HG03469 (cell line): ENCODE data around the gene TMEM170A.
"Not testable (repeated sequence)": the region's sequence is repeated elsewhere in the genome, so short reads cannot be mapped to it uniquely, and the experiment has no call there.

Experiments
- ATAC-seq: cut with Tn5 transposase; IDR thresholded peaks from one replicate; pipeline ENCODE4 v1.9.1; 2021; ENCODE audit warnings: mild to moderate bottlenecking, moderate library complexity, moderate number of reproducible peaks; ENCODE audit not compliant: unreplicated experiment

The TMEM170A gene, protein sequence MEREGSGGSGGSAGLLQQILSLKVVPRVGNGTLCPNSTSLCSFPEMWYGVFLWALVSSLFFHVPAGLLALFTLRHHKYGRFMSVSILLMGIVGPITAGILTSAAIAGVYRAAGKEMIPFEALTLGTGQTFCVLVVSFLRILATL

DNA sequence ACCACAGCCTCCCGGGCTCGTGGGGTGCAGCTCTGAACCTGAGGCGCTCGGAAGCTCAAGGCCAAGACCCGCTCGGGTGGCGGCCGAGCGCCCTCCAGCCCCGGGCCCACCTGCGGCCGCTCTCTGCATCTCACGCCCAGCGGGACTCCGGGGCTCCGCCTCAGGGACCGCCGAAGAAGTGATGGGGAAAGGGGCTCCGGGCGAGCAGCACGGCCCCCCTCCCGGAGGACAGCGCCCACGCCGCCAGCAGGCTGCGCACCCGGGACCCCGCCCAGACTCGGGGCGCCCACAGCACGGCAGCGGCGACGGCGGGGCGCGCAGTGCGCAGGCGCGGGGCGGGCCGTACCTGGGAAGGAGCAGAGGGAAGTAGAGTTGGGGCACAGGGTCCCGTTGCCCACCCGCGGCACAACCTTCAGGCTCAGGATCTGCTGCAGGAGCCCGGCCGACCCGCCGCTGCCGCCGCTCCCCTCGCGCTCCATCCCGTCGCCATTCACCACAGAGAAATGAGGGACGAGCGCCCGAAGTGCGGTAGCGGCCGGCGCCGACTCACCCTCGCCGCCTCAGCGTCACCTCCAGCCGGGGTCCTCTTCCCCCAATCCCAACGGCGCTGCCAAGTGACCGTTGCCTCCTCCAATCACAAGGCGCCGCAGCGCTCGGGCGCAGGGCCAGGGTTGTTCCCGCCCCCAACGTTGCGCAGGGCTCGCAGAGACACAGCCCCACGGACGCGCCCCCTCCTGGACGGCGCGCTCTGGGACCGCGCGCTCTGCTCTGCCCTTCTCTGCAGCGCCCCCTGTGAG is at the start of gene TMEM170A:
Gene TMEM170A, minus strand, starts transcription at position 568 of the 797 bp plus-strand sequence. Its CDS starts 89 bp downstream, at position 479.
- peak; percentile 87 for ATAC-seq

DNA sequence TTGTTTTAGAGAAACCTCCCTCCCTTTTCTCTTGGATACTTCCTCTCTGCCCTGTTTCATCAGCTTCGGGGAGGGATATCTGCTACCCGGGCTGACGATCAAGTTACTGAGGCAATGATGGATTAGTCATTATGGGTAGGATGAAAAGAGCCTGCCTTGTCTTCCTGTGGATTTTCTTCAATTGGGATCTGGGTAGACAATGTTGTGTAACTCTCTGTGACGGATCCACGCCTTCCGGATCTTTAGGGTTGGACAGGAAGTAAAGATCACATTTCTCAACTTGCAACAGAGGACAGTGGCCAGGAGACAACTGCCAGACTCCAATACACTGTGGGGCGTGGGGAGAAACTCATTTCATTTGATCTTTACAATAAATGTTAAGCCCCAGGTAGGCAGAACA is 42.1 kb upstream of the TMEM170A start:
- ATAC-seq = no peak

DNA sequence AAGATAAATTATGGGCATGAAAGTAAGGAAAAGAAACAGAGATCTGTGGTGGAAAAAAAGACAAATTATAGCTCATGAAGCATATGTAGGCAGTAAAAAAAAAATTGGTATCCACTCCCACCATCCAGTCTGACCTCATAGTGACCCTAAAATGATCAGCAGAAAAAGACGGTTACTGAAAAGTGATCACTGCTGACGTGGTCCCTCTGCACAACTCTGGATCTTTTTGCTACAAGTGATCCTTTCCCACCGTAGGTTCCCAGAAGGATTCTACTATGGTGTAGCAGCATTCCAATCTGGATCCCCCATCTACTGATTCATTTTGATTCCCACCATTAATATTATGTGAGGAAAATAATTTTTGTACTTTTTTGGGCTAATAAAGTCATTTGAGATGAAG is 41.6 kb upstream of the TMEM170A start:
- no peak for ATAC-seq

DNA sequence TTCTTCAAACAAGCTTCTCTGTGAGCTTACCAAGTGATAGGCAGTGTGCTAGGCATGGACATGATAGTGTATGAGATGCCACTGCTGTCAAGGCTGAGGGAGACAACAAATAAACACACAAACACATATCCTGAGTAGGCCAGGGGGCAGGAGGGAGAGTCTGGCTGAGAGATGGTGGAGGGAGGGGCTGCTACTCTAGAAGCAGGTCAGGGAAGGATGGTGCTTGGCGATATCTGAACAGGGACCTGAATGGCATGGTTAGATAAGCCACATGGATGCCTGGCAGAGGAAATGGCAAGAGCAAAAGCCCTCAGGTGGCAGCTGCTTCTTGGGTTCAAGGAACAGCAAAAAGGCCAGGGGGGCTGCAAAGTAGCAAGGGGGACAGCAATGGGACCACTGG is 39.3 kb upstream of the TMEM170A start:
- ATAC-seq = no peak

DNA sequence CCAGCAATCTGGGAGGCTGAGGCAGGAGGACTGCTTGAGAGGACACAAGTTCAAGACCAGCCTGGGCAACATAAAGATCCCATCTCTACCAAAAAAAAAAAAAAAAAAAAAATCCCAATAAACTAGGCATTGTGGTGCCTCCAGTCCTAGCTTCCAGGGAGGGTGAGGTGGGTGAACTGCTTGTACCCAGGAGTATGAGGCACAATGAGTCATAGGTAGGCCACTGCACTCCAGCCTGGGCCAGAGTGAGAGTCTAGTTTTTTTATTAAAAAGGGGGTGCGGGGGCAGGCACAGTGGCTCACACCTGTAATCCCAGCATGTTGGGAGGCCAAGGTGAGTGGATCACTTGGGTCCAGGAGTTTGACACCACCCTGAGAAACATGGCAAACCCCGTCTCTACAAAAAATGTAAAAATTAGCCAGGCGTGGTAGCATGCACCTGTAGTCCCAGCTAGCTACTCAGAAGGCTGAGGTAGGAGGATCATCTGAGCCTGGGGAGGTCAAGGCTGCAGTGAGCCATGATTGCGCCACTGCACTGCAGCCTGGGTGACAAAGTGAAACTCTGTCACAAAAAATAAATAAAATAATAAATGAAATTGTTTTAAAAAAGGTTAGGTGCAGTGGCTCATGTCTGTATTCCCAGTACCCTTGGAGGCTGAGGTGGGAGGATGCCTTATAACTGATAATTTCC is 38.6 kb upstream of the TMEM170A start:
- ATAC-seq = no peak

DNA sequence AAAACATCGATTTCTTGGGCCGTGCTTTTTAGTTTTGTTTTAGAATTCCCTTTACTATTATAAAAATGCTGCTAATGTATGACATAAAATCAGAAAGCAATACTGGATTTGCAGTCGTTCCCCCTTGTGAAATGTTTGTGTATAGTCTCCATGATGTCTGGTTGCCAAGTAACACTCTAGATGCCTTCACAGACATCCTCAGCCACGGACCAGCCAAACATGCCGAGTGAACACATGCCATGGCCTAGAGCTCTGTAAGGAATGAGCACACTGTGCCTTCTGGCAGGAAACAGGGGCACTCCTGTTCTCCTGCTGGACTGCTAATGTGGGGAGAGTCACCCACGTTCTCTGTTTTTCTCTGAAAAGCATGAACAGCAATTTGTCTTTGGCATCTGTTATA is 37.3 kb upstream of the TMEM170A start:
- ATAC-seq = not testable (repeated sequence)

DNA sequence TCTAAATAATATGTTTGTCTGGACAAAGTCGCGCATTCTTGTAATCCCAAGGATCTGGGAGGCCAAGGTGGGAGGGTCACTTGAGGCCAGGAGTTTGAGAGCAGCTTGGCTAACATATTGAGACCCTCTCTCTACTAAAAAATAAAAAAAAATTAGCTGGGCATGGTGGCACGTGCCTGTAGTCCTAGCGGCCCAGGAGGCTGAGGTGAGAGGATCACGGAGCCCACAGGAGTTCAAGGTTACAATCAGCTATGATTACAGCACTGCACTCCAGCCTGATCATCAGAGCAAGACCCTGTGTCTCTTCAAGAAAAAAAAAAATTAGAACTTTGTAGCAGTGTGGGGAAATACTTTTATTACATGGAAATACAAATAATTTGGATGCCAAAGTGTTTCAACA is 36.9 kb upstream of the TMEM170A start:
- ATAC-seq = no peak

DNA sequence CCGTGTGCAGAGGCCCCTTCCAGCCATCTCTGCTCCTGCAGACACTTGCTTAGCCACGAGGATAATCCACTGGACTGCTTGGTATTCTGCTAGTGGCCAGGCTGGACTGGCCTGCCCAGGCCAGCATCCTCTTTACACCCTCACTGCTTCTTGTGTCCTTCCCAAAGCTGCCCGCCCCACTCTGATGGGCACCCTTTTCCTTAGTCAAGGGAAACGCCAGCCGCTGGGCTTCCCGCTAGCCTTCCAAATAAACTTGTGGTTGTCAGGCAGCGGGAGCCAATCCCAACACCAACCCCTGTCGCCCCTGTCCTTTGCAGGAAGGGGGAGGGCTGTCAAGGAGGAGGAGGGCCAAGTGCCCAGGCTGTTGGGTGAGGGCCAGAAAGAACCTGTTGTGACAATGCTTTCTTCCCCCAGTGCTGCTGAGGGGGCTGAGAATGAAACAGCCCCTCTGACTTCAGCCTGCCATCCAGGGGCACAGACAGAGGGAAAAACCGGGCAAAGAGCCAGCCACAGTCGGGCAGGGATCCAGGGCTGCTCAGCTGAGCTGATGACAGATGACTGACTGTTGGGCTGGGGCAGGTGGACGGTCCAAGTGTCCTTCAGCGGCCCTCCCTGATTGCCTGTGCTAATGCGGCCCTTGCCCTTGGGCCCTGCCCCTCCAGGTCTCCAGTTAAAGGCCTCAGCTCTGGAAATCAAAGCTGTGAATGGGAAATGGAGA is 34.3 kb upstream of the TMEM170A start:
- ATAC-seq = not testable (repeated sequence)

DNA sequence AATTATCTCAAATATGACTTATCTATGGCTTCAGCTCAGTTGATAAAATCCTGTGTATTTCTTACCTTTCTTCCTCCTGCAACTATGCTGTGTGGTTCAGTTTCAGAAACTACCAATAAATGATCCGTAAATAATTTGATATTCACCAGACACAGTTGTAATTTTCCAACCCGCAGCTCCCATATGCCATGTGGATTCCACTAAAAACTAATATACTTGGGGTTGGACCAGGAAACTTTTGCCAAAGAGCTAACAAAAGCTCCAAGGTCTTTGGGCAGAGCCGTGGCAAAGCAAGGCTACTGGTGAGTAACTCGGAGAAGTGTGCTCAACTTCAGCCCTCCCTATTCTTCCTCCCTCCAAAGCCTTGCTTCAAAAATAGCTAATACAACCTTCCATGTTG is 33.1 kb upstream of the TMEM170A start:
- no peak for ATAC-seq

DNA sequence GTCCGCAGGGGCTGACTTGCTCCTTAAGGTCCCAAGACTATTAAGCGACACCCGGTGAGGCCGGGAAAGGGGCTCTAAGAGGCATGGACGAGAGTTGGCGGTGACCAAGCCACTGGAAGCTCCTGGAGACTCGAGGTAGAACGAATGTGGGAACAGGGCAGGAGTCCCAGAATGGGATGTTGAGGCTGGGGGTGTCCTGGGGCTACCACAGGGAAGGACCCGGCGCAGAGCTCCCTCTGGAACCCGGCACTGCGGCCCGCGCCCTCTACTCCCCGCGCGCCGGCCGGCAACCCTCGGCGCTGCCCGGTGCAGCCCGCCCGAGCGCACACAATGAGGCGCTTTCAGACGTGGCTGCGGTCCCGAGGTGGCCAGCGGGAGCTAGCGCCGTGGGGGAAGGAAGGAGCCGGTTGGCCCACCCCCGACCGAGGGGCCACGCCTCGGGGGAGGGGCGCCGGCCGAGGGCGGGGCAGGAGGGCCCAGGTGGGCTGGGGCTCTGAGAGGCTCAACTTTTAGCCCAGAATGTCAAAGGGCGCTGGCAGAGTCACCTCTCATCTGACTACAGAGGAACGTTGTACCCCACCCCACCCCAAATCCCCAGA is 30.7 kb upstream of the TMEM170A start, which contains the start of gene CHST6:
Gene CHST6, minus strand, starts transcription at position 366 of the 599 bp plus-strand sequence. CDS start 15,613 bp downstream, outside the sequence.
- peak; percentile 57 for ATAC-seq

DNA sequence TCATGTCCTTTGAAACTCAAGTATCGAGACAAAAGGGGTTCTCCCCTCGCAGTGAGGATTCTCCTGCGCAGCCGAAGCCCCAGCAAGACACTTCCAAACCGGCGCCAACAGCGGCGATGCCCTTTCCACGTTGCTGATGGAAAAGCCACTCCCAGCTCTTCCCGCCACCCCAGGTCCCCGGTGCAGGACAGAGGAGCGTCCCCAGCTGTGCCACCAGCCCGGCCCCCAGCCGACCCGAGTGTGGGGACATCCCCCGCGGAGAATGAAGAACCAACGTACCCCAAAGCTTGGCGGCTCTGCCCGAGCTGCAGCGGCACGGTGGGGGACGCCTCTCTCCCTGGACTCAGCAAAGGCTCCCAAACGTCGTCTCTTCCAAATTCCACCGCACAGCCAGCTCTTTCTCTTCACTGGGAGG is 30.2 kb upstream of the TMEM170A start:
- no peak for ATAC-seq

DNA sequence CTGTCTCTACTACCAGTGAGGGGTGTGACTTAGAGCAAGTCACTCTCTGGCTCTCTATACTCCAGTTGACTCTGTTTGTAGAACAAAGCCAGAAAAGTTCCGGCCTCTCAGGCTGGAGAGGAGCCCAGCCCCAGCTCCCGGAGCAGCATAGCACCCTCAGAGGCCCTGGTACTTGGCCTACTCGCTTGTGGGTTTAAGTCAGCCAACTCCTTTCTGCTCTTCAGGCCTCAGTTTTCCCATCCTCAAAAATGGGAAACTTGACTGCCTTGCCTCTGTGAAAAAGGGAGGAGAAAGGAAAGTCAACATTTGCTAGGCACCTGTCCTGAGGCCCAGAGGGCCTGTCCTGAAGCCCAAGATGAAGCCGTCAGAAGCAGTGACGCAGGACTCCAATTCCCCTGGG is 29.7 kb upstream of the TMEM170A start:
- ATAC-seq = no peak

DNA sequence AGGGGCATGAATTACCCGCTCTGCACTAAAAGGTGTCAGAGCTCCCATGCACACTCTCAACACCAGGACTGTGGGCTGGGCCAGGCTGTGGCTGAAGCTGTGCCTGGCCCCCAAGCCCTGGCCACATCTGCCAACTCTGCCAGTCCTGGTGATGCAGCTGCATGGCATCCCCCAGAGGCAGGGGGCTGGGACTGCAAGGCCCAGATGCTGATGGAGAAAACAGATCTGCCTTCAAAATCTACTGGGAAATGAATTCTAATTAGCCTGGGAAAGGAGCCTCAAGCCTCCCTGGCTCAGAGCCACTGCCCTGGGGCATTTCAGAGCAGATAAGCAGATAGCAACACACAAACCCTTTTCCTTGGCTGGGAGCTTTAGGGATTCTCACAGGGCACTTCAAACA is 27.4 kb upstream of the TMEM170A start:
- no peak for ATAC-seq

DNA sequence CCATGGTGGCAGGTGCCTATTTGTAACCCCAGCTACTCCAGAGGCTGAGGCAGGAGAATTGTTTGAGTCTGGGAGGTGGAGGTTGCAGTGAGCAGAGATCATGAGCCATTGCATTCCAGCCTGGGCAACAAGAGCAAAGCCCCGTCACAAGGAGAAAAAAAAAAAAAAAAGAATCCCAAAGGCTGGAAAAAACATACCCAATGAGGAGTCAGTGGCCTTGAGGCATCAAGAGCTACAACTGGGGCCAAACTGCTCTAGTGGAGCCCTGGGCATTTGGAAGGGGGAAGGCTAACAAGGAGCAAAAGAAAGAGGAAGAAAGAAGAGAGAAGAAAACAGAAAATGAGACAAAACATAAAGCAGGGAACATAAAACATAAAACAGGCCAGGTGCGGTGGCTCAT is 23.8 kb upstream of the TMEM170A start:
- no peak for ATAC-seq

DNA sequence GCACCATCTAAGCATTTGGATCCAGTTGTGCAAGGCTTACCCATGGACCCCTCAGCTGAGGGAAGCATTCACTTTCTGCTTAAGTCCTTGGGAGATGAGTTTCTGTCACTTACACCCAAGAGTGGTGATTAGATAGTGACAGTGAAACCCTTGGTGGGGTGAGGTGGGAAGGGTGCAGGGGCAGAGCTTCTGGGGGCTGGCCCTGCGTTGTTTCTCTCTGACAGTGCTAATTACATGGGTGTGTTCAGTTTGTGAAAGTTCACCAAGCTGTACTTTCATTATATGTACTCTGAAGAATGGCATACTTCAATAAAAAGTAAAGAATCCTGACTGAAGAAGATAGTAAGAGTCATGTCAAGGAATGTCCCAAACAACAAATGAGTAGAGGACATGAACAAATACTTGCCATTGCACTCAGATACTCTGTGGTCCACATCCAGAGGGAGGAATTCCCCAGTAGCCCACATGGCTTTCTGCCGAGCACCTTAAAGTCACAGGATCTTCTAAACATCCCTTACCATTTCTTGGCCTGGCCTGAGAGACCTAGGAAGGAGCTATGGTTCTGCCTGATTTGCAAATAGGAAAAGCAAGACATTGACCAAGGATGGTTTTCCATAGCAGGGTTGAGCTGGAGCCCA is 22.3 kb upstream of the TMEM170A start:
- no peak for ATAC-seq

DNA sequence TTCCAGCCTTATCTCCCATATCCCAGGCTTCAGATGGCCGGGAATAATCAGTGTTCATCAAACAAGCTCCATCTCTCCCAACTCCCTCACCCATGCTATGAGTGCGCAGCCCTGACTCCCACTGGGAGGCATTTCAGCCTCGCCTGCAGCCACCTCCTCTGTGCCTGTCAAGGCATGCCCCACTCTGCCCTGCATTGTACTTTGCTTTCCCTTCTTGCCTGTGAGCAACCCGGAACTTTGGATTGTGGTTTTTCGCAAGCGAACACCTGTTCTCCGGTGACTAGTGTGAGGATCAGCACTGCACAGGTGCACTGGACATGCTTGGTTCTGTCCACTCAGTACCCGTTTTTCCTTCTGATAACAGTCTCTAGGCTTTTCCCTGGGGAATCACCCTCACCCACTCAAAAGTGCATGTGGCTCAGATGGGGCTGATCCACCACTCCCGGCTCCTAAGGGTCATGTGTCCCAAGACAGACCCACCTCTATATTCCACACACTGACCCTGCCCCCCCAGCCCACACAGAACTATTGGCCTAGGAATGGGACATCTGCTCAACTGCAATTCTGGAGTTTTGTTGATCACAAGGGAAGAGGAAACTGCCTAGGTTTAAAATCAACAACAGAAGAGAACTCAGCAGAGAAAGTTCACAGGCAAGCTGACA is 21.7 kb upstream of the TMEM170A start:
- ATAC-seq = no peak

DNA sequence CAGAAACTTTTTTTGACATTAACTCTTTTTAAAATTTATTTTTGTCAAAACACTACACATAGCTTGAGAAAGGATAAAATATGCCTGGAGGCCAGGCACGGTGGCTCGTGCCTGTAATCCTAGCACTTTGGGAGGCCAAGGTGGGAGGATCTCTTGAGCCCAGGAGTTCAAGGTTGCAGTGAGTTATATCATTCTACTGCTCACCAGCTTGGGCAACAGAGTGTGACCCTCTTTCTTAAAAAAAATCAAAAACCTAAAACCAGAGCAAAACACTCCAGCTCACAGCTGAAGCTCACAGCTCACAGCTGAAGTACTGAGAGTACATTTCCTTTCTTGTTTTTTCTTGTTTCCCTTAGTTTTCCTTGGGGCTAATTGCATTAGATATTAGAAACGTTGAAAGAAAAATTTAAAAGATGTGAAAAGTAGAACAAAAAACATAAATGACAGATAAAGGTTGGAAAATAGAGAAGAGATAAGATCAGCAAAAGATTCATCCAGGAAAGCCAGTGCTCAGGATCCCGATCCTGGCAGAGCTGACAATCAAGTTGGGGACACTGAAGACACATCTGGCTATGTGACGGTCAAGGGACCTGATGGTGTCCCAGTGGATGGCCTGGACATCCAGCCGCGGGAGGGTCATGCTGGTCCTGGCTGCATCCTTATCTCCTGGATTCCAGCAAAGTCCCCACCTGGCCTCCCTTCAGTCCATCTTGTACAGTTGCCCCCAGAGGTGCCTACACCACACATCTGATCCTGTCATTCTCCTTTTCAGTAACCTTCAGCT is 20.9 kb upstream of the TMEM170A start:
- ATAC-seq = peak; percentile 63

DNA sequence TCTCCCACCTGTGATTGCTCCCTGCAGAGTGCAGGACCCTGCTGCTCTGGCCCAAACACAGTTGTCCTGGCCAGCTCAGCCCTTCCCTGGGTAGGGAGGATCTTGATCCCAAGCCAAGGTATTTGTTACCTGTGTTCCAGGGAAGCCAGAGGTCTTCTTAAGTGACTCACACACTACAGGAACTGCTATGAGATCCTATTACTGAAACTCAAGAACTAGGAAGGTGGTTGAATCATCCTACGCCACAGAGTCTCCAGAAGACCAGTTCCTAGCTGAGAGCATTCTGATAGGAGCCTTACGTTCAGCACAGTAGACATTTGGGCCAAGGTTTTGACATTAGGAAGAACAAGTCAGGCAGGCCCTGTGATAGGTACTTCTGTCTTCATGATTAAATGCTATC is 18.7 kb upstream of the TMEM170A start:
- ATAC-seq = no peak
